Ishikawa (cell line): ENCODE results near the gene ANKRD34B.

Experiments
- CEBPB ChIP-seq: IDR thresholded peaks from 2 replicates; pipeline ENCODE4 v1.6.1; 2012
- CREB1 ChIP-seq: IDR thresholded peaks from 2 replicates; pipeline ENCODE4 v1.6.1; 2012; ENCODE audit warnings: low read depth
- EGR1 ChIP-seq: IDR thresholded peaks from 2 replicates; pipeline ENCODE4 v1.6.1; 2012
- EP300 ChIP-seq: IDR thresholded peaks from 2 replicates; pipeline ENCODE4 v1.6.1; 2012; ENCODE audit warnings: borderline replicate concordance
- NFIC ChIP-seq: IDR thresholded peaks from 2 replicates; pipeline ENCODE4 v1.6.1; 2012
- RAD21 ChIP-seq: IDR thresholded peaks from 2 replicates; pipeline ENCODE4 v1.6.1; 2012; ENCODE audit warnings: low read depth
- TAF1 ChIP-seq: IDR thresholded peaks from 2 replicates; pipeline ENCODE4 v1.6.1; 2012; ENCODE audit warnings: low read depth, mild to moderate bottlenecking
- TCF12 ChIP-seq: IDR thresholded peaks from 2 replicates; pipeline ENCODE4 v1.6.1; 2012; ENCODE audit warnings: low read depth
- YY1 ChIP-seq: IDR thresholded peaks from 2 replicates; pipeline ENCODE4 v1.6.1; 2012; ENCODE audit warnings: low read depth
- TF ChIP-seq, protein P1 (sequence below): IDR thresholded peaks from 2 replicates; pipeline ENCODE4 v1.6.1; 2012
- TF ChIP-seq, protein P2 (sequence below): IDR thresholded peaks from 2 replicates; pipeline ENCODE4 v1.6.1; 2012

DNA sequence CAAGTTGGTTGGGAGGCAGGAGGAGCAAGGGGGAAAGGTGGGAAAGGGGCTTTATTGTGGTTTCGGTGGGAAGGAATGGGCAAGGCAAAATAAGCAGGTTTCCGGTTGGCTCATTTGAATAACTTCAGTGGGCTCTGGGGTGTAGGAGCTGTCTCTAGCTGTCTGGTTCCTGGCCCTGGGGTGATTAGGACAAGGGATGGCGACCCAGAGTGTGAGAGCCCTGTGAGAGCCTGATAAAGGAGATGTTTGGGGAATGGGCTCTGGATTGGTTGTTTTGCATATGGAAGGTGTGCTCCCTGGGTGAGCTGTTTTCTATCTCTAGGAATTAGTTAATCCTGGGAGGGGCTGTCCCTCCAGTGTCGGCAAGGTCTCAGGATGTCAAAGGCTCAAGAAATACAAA, 15.4 kb downstream of the ANKRD34B start:
- TF ChIP-seq, protein P1, sequence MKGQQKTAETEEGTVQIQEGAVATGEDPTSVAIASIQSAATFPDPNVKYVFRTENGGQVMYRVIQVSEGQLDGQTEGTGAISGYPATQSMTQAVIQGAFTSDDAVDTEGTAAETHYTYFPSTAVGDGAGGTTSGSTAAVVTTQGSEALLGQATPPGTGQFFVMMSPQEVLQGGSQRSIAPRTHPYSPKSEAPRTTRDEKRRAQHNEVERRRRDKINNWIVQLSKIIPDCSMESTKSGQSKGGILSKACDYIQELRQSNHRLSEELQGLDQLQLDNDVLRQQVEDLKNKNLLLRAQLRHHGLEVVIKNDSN = no peak
- TF ChIP-seq NFIC (no peak), CEBPB (no peak), TAF1 (no peak), CREB1 (no peak), TCF12 (no peak), EP300 (no peak), RAD21 (no peak), EGR1 (no peak), YY1 (no peak)
- TF ChIP-seq, protein P2, sequence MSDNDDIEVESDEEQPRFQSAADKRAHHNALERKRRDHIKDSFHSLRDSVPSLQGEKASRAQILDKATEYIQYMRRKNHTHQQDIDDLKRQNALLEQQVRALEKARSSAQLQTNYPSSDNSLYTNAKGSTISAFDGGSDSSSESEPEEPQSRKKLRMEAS = no peak
